Tongue (tissue), 2 donors: ENCODE results near the gene SFMBT2. TPM values are rescaled to one million over a fixed set of nuclear protein-coding genes. Genes with fewer than 3 reads are reported as not detected.

Source experiments
- DNase-seq: peaks from one replicate; pipeline ENCODE4 v3.0.0-alpha.2; 2015
- total RNA-seq: library from RNA; depleted of rRNA; stranded (reverse); fragments of >200 nt; gene quantifications from one replicate; pipeline ENCODE4 v1.2.3, GENCODE V29; 2014

SFMBT2 gene
- total RNA-seq, 1 donor from 2014 or later: 6.7 TPM

DNA sequence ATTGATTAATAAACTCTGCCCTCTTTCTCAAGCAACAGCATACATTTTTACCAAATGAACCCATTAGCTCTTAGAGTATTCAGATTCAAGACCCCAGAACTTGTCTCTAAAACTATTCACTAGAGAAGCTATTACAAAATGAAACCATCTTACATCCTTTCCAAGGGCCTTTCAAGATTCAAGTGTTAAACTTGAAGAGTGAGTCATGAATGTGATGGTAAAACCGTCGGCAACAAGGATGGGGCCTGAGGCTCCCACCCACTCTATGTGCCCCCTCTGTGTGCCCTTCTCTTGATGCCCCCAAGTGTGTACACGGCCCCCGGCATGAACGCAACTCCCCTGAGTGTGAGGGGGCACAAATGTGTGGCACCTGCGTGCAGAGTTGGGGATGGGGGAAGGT is 46.4 kb downstream of the SFMBT2 start:
- no peak for DNase-seq

- no peak for DNase-seq
Observed at GRCh38 chr10:7363700-7364099, 47.1 kb downstream of the SFMBT2 start.

DNA sequence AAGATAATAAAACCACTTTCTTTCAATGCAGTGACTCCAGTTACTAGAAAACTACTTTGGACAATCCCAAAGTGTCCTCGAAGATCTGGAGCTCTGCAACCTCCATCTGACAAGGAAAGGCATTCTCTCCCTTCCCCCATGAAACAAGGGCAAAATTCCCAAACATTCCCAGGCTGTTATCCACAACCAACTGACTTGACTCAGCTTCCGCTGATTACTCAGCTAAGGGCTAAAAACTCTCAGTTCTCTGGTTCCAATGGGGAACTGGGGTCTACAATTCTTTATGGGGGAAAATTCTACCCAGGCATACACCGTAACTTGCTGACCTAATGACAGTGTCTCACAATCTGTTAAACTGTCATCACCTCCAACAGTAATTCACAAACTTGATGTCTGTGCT is 48.4 kb downstream of the SFMBT2 start:
- DNase-seq: no peak

GRCh38 chr10:7361316-7361715 is 49.5 kb downstream of the SFMBT2 start:
- no peak for DNase-seq

DNA sequence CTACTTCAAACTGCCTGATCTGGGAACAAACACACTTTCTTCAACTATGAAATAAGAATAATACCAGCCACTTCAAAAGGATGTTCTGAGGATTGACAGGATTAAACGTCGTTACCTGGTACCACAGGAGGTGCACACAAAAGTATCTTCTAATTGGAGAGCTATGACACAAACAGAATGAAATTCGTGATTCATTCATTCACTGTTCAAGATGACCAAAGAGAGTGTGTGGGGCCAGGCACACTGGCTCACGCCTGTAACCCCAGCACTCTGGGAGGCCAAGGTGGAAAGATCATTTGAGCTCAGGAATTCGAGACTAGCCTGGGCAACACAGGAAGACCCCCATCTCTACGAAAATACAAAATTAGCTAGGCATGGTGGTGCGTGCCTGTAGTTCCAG is 50.9 kb downstream of the SFMBT2 start:
- no peak for DNase-seq

DNA sequence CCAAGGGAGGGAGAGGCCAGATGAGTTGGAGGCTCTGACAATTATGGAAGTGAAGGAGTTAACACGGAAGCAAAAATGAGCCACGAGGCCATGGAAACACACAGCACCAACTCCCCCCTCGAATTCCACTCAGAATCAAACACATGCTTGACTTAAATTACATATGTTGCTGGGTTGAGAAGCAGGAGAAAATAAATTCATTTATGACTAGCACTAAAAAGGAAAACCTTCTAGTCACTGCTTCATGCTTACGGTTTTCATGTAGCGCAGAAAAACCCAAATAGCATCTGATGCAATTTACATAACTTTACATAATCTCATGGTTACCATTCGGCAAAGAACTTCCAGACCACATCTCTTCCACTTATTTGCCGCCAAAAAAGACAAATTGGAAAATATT is 51.5 kb downstream of the SFMBT2 start:
- DNase-seq: no peak

- DNase-seq: no peak
Observed at GRCh38 chr10:7357193-7357592, 53.6 kb downstream of the SFMBT2 start.

GRCh38 chr10:7354330-7355047 is 56.3 kb downstream of the SFMBT2 start:
- DNase-seq: peak; percentile 31

DNA sequence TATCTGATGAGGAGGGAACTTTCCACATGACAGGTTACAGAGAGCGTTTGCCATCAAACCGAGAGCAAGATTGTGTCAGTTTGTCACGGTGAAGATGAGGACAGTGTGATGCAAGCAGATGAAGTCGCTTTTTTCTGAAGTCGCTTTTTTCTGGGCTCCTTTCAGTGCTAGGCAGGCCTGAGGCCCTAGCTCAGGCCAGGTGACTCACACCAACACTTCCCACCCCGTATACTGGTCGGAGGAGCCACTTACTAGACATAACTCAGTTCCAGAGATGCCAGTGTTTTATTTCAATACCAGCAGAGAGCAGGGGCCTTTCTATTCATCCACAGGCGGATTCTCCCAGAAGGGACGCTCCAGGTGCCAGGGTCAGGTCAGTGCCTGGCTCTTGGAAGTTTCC is 58.9 kb downstream of the SFMBT2 start:
- no peak for DNase-seq

DNA sequence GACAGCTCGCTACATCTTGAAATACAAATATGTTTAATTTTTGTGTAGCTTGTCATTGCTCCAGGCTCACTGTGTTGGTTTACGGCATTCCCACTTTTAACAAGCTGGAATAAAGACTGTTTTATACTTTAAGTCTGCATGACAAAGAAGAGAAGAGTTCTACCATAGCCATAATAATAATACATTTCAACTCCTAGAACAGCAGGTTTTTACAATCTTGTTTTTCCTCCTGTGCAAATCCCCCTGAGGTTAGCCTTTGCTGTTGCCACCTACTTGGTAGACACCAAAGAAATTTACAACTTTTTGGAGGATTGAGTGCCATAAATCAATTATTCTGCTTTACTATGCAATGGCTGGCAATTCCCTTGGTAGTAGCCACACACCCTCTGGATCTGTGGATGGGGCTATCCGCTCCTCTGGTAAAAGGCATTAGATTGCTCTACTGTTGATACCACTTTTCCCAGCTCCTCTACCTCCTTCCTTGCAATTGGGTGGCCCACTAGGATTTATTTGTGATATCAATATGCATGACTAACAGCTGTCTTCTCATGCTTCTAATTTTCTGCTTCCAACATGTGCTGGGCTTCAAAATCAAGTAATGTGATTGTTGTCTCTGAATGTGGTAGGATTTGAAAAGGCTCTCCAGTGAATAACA is 60.2 kb downstream of the SFMBT2 start:
- peak; percentile 53 for DNase-seq

DNA sequence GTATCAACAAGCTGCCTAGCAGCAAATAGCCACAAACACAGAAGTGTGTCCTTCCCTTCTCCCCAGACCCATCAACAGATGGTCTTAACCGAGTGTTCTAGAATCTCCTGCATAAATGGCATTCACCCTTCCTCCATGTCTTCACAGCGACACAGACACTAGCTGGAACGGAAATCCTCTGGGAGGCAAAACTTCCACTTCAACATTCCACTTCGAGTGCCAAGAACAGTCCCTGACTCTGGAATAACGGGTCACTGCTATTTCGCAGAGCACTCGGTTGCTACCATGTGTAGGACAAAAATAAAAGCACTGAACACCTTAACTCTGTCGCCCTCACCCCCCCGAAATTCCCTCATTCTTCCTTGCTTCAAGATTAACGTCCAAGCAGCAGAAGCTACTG is 65.1 kb downstream of the SFMBT2 start:
- no peak for DNase-seq

DNA sequence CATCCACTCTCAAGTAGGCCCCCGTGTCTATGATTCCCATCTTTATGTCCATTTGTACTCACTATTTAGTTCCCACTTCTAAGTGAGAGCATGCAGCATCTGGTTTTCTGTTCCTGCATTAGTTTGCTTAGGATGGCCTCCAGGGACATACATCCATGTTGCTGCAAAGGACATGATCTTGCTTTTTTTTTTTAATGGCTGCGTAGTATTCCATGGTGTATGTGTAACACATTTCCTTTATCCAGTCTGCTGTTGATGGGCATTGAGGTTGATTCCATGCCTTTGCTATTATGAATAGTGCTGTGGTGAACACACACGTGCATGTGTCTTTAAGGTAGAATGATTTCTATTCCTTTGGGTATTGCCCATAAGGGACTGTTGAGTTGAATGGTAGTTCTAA is 67.8 kb downstream of the SFMBT2 start:
- no peak for DNase-seq

DNA sequence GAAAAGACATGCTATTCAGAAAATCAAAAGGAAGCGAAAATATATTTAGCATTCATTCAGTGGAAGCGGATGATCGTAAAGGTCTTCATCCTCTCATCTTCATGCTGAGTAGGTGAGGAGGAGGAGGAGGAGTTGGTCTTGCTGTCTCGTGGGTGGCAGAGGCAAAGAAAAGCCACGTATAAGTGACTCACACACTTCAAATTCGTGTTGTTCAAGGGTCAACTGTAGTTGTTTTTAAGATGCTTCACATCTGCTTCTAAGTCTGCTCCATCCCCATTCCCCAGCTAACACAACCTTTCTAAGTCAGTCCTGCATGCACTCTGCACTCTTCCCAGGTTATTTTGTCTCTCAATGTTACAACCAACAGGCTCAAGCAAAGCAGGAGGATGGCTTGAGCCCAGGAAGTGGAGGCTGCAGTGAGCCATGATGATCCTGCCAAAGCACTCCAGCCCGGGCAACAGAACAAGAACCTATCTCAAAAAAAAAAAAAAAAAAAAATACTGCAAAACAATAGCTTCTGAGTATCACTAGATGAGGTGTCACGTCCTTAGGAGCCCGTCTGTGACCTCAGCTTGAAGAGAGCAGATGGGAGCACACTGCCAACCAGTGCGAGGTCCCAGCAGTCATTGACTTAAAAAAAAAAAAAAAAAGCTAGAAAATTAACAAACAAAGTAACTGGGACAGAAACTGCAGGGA is 70.5 kb downstream of the SFMBT2 start:
- DNase-seq: no peak

GRCh38 chr10:7339510-7339909 is 71.3 kb downstream of the SFMBT2 start:
- no peak for DNase-seq

DNA sequence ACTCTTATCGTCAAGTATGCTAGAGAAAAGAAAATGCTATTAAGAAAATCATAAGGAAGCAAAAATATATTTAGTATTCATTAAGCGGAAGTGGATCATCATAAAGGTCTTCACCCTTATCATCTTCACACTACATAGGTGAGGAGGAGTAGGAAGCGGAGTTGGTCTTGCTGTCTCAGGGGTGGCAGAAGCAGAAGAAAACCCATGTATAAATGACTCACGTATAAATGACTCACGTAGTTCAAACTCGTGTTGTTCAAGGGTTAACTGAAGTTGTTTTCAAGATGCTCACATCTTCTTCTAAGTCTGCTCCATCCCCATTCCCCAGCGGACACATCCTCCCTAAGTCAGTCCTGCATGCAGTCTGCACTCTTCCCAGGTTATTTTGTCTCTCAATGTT is 72.4 kb downstream of the SFMBT2 start:
- DNase-seq: no peak

DNA sequence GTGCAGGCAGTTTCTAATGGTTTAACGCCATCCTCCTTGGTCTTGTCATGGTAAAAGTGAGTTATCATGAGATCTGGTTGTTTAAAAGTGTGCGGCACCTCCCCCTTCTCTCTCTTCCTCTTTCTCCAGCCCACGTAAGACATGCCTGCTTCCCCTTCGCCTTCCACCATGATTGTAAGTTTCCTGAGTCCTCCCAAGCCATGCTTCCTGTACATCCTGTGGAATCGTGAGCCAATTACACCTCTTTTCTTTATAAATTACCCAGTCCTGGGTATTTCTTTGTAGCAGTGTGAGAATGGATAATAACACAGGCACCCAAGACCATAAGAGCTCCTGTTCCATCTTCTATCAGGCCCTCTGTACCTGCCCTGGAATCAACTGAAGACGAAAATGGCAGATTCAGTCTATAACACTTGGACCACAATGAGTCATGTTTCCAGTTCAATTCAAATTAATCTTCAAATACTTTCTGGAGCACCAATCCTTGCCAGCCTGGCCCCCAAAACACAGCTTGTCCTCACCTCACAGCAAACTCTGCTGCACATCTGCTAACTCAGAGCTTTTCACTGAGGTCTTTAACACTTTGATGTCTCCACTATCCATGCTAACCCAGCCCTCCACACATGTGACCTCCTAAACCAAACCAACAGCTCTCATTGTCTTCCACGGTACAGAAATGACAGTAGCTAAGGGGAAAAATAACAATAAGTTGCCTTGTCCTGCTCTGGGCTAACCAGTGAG is 73.2 kb downstream of the SFMBT2 start:
- no peak for DNase-seq

- no peak for DNase-seq
Observed at GRCh38 chr10:7335977-7336376, 74.9 kb downstream of the SFMBT2 start.

DNA sequence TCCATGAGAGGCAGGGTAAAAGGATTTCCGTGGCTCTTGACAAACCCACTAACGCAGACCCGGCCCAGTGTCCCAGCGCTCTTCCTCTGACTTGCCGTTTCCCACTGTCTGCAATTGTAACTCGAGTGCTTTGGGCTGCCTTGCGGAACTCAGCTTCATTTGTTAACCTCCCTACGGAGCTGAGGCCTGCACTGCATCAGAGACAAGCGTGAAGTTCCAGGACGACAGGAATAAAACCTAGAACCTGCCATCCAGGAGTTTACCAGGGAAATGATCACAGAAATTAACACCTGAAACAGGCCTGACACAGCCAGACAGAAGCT is 76.2 kb downstream of the SFMBT2 start:
- DNase-seq: peak; percentile 36

DNA sequence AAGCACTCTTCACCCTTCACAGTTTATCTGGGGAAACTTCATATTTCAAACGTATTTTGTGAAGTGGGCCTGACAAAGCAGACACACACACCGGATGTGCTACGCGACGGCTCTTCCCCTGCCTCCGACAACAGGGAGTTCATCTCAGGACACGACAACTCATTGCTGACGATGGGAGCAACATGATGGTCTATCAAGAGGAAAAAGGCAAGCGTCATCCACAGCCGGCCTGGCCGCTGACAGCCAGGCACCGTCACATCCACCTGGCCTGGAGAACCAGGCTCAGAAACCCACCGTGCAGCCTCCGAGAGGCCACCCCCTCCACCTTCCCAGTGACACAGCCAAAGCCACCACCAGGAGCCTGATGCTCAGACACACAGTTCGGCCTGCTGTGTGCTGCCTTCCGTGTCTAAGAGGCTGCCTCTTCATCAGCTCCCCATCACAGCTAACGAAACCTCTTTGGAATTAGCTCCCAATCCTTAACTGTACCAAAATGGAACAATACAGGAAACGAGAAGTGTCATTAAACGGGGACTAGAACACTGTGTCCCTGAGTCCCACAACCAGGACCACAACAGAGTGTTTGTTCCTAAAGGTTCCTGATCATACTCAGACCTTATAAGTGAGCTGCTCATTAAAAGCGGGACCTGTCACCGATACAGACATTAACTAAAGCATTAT is 76.7 kb downstream of the SFMBT2 start:
- DNase-seq: no peak

GRCh38 chr10:7329219-7329618 is 81.6 kb downstream of the SFMBT2 start:
- no peak for DNase-seq

DNA sequence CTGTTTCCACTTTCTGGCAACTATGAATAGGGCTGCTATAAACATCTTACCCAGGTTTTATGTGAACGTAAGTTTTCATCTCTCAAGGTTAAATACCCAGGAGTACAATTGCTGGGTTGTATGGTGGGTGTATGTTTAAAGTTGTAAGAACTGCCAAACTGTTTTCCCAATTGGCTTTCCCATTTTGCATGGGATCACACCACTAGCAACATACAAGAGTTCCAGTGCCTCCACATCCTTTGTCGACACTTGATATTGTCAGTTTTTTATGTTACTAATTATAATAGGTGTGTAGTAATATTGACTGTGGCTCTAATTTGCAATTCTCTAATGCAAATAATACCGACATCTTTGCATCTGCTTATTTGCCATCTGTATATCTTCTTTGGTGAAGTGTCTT is 82.9 kb downstream of the SFMBT2 start:
- no peak for DNase-seq

DNA sequence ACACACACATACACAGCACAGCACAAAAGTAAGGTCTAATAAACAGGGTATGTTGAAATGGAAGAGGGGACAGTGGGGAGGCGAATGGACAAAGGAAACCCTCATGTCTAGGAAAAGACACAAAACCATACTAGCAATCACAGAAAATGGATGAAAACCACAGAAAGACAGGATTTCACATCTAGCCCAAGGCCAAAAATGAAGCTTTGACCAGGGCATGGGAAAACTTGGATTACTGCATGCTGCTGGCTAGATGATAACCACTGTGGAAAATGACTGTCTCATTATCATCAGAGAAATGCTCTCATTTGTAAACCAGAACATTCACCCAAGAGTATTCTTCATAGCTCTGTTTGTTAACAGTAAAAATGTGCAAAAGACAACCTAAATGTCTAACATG is 88.2 kb downstream of the SFMBT2 start:
- DNase-seq: no peak

DNA sequence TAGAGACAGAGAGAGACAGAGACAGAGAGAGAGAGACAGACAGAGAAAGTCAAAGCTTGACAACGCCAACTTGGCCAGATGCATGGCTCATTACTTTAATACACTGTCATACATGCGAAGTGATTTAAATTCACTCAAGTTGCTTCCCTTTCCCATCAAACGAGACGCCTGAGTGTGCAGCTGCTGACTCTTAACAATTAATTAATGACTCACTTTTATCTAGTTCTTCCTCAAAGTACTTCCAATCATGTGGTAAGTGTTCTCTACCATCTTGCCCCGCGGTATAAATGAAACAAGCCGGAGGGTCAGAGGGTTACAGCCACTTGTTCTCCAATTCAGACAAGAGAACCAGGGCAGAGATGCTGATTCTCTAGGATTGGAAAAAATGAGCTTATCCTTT is 90.8 kb downstream of the SFMBT2 start:
- DNase-seq: no peak
